CD4-positive, alpha-beta T cell (primary cell): Measurements from ENCODE around the gene SAXO1. TPM values are rescaled to one million over a fixed set of nuclear protein-coding genes. Genes with fewer than 3 reads are reported as not detected.

Source experiments
- ATAC-seq: fragments of 200-7000 bp; cut with Tn5 transposase; one replicate; pipeline ENCODE4 v1.10.0; 2022; ENCODE audit warnings: mild to moderate bottlenecking; ENCODE audit not compliant: poor library complexity
- CTCF ChIA-PET: fragments of 350-600 bp; sonication (Branson Sonifier 250); formaldehyde crosslinking; loops from one replicate; lab custom pipeline; 2021; ENCODE audit warnings: antibody characterized with exemption, inconsistent platforms; lab: Charles Lee
- POLR2A ChIA-PET: fragments of 350-600 bp; sonication (Branson Sonifier 250); formaldehyde crosslinking; loops from one replicate; lab custom pipeline; 2021; ENCODE audit warnings: antibody characterized with exemption, inconsistent platforms; lab: Charles Lee
- DNase-seq, 14 experiments: peaks; one replicate each; pipeline ENCODE4 v3.0.0-alpha.2; 2013 to 2020; ENCODE audit warnings: mixed read lengths in 2 of 14
- H3K27ac ChIP-seq, 2 donors: one replicate each; pipeline versions ENCODE4 v1.5.1 to v1.7.0; 2013; ENCODE audit warnings: low read length in 2 of 2, low read depth in 1 of 2, mild to moderate bottlenecking in 1 of 2
- H3K27me3 ChIP-seq, 2 experiments: 1 replicate in 1 of 2; 2 replicates in 1 of 2; pipeline versions ENCODE4 v1.6.1 to v1.7.0; 2013; ENCODE audit warnings: low read length in 2 of 2, control low read depth in 1 of 2, mild to moderate bottlenecking in 1 of 2, moderate library complexity in 1 of 2; ENCODE audit not compliant: insufficient read depth in 2 of 2, control insufficient read depth in 1 of 2
- H3K36me3 ChIP-seq: one replicate; pipeline ENCODE4 v1.6.1; 2013; ENCODE audit warnings: low read length, control low read depth; ENCODE audit not compliant: insufficient read depth
- H3K4me1 ChIP-seq: one replicate; pipeline ENCODE4 v1.6.1; 2013; ENCODE audit warnings: low read length, control low read depth; ENCODE audit not compliant: insufficient read depth
- H3K4me3 ChIP-seq: one replicate; pipeline ENCODE4 v1.5.1; 2013; ENCODE audit warnings: mild to moderate bottlenecking, low read length, moderate library complexity
- H3K9me3 ChIP-seq, 2 experiments: 1 replicate in 1 of 2; 2 replicates in 1 of 2; pipeline versions ENCODE4 v1.6.1 to v1.7.0; 2013; ENCODE audit warnings: low read length in 2 of 2, mild to moderate bottlenecking in 2 of 2, control low read depth in 1 of 2, moderate library complexity in 1 of 2; ENCODE audit not compliant: control insufficient read depth in 1 of 2, insufficient read depth in 1 of 2
- H3K27ac Mint-ChIP-seq: one replicate; pipeline ENCODE4 v1.8.0; 2020; ENCODE audit warnings: mixed read lengths
- H3K27me3 Mint-ChIP-seq: one replicate; pipeline ENCODE4 v1.8.0; 2021; ENCODE audit warnings: mixed read lengths
- H3K36me3 Mint-ChIP-seq: one replicate; pipeline ENCODE4 v1.8.0; 2021; ENCODE audit warnings: low read depth, mixed read lengths
- H3K4me1 Mint-ChIP-seq: one replicate; pipeline ENCODE4 v1.8.0; 2021; ENCODE audit warnings: low read depth, mixed read lengths
- H3K4me3 Mint-ChIP-seq: one replicate; pipeline ENCODE4 v1.8.0; 2020; ENCODE audit warnings: mild to moderate bottlenecking, mixed read lengths
- H3K9me3 Mint-ChIP-seq: one replicate; pipeline ENCODE4 v1.8.0; 2020; ENCODE audit warnings: mixed read lengths
- intact Hi-C, 2 experiments: fragments of 100-400 bp; cut with DNase I in 1 of 2; cut with micrococcal nuclease in 1 of 2; formaldehyde crosslinking; loops; one replicate each; pipeline versions ENCODE4 v1.15.1 to v1.9.0; 2023 to 2025; cut with DNase I, micrococcal nuclease
- total RNA-seq, 174 experiments: library from RNA in 2 of 174; stranded (reverse) in 2 of 174; gene quantifications; one replicate each; pipeline ENCODE4 v1.2.3 and lab custom pipeline; 2021 to 2026
- TF ChIP-seq, protein P1 (sequence below): fragments of 200-600 bp; IDR thresholded peaks from one replicate; pipeline ENCODE4 v1.8.0; 2022; ENCODE audit warnings: antibody characterized with exemption, mild to moderate bottlenecking

SAXO1 gene
- total RNA-seq, 2 experiments from 2014 or later: 0.19 to 0.34 TPM

DNA sequence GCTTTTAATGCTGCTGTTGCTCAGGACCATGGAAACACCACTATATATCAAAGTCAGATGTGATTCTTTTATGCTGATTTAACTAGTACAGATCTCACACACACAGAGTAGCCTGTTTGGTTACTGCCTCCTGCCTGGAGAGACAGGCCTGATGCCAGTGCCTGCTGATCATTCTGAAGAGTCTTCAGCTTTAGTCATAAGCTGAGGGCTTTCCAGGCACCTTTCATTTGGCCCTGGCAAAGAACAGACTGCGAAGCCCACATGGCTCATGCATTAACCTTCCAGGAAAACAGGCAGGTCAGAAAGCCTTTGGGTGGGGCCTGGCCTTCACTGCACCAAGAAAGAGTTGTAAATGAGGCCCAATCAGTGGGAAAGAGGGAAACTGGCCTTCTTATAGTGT is 144.7 kb downstream of the SAXO1 start:
- peaks cover 2% of the 10 kb centered on the region for H3K9me3 Mint-ChIP-seq
- intact Hi-C loops: no loop called here
- DNase-seq (no peak), ATAC-seq (no peak)
- H3K36me3 ChIP-seq: no peaks in the 10 kb centered on the region
- no peaks in the 10 kb centered on the region for H3K4me1 ChIP-seq
- TF ChIP-seq, protein P1, sequence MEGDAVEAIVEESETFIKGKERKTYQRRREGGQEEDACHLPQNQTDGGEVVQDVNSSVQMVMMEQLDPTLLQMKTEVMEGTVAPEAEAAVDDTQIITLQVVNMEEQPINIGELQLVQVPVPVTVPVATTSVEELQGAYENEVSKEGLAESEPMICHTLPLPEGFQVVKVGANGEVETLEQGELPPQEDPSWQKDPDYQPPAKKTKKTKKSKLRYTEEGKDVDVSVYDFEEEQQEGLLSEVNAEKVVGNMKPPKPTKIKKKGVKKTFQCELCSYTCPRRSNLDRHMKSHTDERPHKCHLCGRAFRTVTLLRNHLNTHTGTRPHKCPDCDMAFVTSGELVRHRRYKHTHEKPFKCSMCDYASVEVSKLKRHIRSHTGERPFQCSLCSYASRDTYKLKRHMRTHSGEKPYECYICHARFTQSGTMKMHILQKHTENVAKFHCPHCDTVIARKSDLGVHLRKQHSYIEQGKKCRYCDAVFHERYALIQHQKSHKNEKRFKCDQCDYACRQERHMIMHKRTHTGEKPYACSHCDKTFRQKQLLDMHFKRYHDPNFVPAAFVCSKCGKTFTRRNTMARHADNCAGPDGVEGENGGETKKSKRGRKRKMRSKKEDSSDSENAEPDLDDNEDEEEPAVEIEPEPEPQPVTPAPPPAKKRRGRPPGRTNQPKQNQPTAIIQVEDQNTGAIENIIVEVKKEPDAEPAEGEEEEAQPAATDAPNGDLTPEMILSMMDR: no peak
- no peak overlapping the region for H3K27ac Mint-ChIP-seq
- peaks cover 5% of the 10 kb centered on the region for H3K27me3 Mint-ChIP-seq
- no peaks in the 10 kb centered on the region for H3K27me3 ChIP-seq
- no peak overlapping the region for H3K27ac ChIP-seq
- H3K4me3 Mint-ChIP-seq: no peak overlapping the region
- no peaks in the 10 kb centered on the region for H3K36me3 Mint-ChIP-seq
- CTCF ChIA-PET: no interaction called here
- no peaks in the 10 kb centered on the region for H3K4me1 Mint-ChIP-seq
- POLR2A ChIA-PET: no interaction called here
- no peak overlapping the region for H3K4me3 ChIP-seq
- H3K9me3 ChIP-seq: no peaks in the 10 kb centered on the region

DNA sequence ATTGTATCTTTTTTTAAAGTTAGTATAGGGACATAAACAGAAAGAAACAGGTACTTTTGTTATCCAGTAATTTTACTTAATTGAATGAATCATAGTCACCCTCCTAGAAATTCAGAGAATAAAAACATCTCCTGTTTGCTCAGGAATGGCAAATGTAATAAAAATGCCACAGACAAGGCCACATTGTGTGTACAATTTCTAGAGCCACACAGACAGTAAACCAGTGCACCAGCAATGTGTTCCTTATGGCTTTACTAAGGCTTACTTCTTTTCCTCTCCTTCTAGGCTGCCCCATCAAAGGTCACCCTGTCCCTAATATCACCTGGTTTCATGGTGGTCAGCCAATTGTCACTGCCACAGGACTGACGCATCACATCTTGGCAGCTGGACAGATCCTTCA is 145.5 kb downstream of the SAXO1 start:
- Histone ChIP-seq H3K36me3 (no peaks in the 10 kb centered on the region), H3K9me3 (no peaks in the 10 kb centered on the region), H3K4me3 (no peak overlapping the region), H3K27me3 (no peaks in the 10 kb centered on the region), H3K4me1 (no peaks in the 10 kb centered on the region), H3K27ac (no peak overlapping the region)
- Mint-ChIP-seq H3K36me3 (no peaks in the 10 kb centered on the region), H3K27ac (no peak overlapping the region), H3K4me1 (no peaks in the 10 kb centered on the region), H3K9me3 (peaks cover 3% of the 10 kb centered on the region), H3K4me3 (no peak overlapping the region), H3K27me3 (peaks cover 5% of the 10 kb centered on the region)
- intact Hi-C loops: no loop called here
- ChIA-PET CTCF (no interaction called here), POLR2A (no interaction called here)
- no peak for DNase-seq
- TF ChIP-seq, protein P1: no peak
- no peak for ATAC-seq

DNA sequence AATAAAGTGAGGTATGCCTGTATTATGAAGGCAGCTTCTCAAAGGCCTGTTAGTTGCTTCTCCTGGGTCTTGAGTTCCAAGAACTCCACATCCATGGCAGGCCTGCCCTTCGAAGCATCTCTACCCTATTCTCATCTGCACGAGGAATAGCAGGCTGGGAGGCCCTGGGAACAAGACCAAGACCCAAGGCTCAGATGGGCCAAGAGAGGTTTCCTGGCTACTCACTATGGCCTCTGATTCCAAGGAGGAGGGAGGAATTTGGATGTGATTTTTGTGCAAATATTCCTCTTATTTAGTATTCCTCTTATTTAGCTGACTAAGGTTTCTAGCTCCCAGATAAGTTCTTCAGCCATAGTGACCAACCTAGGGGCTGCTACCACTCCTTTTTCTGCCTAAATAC is 151.3 kb downstream of the SAXO1 start:
- peaks cover 13% of the 10 kb centered on the region for H3K27me3 Mint-ChIP-seq
- no peaks in the 10 kb centered on the region for H3K36me3 ChIP-seq
- no peak for ATAC-seq
- no peak overlapping the region for H3K4me3 Mint-ChIP-seq
- intact Hi-C loops: no loop called here
- ChIA-PET CTCF (no interaction called here), POLR2A (no interaction called here)
- H3K4me1 Mint-ChIP-seq: no peaks in the 10 kb centered on the region
- peaks cover 5 to 8% of the 10 kb centered on the region in 2 experiments for H3K27me3 ChIP-seq
- TF ChIP-seq, protein P1: no peak
- H3K36me3 Mint-ChIP-seq: no peaks in the 10 kb centered on the region
- H3K4me3 ChIP-seq: no peak overlapping the region
- H3K9me3 Mint-ChIP-seq: peaks cover 3% of the 10 kb centered on the region
- no peak overlapping the region for H3K27ac Mint-ChIP-seq
- no peak overlapping the region for H3K27ac ChIP-seq
- H3K4me1 ChIP-seq: no peaks in the 10 kb centered on the region
- H3K9me3 ChIP-seq: no peaks in the 10 kb centered on the region
- no peak for DNase-seq
